GM21390 (cell line): ENCODE results near the gene STX18.
"Not testable (repeated sequence)": the region's sequence is repeated elsewhere in the genome, so short reads cannot be mapped to it uniquely, and the experiment has no call there.

ENCODE experiments used
- ATAC-seq: cut with Tn5 transposase; IDR thresholded peaks from one replicate; pipeline ENCODE4 v1.9.1; 2021; ENCODE audit not compliant: unreplicated experiment

STX18 gene

GRCh38 chr4:4512282-4512681, 29.6 kb downstream of the STX18 start:
- no peak for ATAC-seq

GRCh38 chr4:4510641-4511040, 31.2 kb downstream of the STX18 start:
- not testable (repeated sequence) for ATAC-seq

GRCh38 chr4:4509521-4509920, 32.3 kb downstream of the STX18 start:
- no peak for ATAC-seq

DNA sequence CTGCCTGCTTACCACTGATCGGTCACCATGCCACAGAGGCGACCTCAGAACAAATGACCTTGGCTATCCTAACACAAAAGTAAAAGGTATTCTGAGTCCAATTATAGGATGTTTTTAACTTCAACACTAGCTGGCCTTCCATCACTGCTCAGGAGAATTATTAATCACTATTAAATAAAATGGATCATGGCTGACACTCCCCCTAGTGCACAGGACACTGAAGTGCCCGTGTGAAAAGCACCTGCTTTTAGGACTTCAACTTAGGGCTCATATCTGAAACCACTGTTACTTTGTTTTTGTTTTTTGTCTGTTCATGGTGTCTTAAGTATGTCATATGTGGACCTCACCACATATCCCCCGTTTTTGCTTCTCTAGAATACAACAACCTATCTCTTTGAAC, 33.9 kb downstream of the STX18 start:
- ATAC-seq = no peak

DNA sequence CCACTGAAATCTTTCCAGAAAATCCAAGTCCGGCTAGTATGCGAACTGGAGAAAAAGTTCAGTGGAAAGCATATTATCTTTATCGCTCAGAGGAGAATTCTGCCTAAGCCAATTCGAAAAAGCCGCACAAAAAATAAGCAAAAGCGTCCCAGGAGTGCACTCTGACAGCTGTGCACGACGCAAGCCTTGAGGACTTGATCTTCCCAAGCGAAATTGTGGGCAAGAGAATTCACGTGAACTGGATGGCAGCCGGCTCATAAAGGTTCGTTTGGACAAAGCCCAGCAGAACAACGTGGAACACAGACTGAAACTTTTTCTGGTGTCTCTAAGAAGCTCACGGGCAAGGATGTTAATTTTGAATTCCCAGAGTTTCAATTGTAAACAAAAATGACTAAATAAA, 34.4 kb downstream of the STX18 start:
- ATAC-seq = no peak

DNA sequence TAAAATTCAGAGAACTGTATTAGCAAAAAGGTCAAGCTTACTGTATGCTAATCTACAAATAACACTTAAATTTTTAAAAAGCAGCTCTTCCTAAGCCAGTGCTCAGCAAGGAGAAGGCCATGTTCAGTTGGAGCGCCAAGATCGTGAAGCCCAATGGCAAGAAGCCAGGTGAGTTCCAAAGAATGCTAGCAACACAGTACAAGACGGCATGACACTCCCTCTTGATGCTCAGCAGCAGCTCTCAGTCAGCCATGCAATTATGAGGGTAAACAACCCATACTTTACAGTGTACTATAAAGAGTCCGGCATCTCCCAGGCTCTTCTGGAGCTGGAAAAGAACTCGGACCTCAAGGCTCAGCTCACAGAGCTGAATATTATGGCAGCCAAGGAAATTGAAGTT, 34.9 kb downstream of the STX18 start:
- ATAC-seq = no peak

DNA sequence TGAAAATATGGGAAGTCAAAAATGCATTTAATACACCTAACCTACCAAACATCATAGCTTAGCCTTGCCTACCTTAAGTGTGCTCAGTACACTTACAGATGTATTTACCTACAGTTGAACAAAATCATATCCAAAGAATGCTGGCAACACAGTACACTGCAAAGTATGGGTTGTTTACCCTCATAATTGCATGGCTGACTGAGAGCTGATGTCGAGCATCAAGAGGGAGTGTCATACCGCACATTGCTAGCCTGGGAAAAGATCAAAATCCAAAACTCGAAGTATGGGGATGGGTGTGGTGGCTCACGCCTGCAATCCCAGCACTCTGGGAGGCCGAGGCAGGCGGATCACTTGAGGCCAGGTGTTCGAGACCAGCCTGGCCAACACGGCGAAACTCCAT, 36.6 kb downstream of the STX18 start:
- not testable (repeated sequence) for ATAC-seq

GRCh38 chr4:4504783-4505182, 37.1 kb downstream of the STX18 start:
- ATAC-seq = no peak

DNA sequence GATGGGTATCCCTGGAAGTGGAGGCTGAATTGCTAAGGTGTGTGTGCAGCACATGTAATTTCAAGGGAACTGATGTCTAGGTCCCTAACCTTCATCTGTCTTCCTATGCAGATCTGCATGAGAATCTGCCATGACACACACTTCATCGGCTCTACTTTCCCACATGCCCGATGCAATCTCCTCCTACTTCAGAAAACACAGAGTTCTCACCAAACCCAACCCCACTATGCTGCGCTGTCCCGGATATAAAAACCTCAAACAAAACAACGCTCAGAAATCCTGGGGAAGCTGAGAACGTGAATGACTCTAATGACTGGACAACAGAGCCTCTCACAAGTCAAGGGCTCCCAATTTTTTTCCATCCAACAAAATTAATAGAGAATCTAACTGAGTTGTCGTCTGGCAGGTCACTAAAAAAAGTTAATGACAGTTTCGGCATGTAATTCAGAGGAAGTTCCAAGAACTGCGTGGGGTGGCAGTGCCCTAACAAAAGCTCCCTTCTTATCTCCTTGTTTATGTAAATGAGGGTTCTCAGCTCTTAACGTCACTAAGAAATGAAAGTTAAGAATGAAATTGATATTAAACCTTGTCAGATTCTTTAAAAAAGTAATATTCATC, 39.0 kb downstream of the STX18 start:
- ATAC-seq = peak; percentile 79

GRCh38 chr4:4501679-4502078, 40.2 kb downstream of the STX18 start:
- no peak for ATAC-seq

GRCh38 chr4:4499438-4500123, 42.3 kb downstream of the STX18 start:
- ATAC-seq = no peak

GRCh38 chr4:4496592-4497372, 45.1 kb downstream of the STX18 start:
- ATAC-seq = no peak

DNA sequence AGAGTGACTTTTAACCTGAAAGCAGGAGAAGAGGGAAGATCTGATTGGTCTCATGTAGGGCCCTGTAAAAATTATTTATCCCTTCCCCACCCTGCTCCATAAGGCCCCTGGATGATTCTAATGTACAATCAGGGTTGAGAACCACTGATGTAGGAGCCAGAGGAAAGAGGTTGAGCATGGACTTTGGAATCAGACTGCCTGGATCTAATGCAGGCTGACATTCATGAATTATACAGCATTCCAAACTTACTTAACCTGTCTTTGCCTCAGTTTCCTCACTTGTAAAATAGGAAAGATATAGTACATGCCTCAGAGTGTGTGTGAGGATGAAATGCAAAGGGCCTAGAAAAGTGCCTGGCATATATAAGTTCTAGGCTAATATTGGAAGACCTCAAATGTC, 47.0 kb downstream of the STX18 start:
- no peak for ATAC-seq

- peak; percentile 73 for ATAC-seq
These were observed 49.5 kb downstream of the STX18 start for GRCh38 chr4:4492161-4492847.

GRCh38 chr4:4491396-4491893, 50.4 kb downstream of the STX18 start:
- ATAC-seq = no peak

GRCh38 chr4:4490816-4491215, 51.0 kb downstream of the STX18 start:
- no peak for ATAC-seq

GRCh38 chr4:4490041-4490440, 51.8 kb downstream of the STX18 start:
- ATAC-seq = no peak

DNA sequence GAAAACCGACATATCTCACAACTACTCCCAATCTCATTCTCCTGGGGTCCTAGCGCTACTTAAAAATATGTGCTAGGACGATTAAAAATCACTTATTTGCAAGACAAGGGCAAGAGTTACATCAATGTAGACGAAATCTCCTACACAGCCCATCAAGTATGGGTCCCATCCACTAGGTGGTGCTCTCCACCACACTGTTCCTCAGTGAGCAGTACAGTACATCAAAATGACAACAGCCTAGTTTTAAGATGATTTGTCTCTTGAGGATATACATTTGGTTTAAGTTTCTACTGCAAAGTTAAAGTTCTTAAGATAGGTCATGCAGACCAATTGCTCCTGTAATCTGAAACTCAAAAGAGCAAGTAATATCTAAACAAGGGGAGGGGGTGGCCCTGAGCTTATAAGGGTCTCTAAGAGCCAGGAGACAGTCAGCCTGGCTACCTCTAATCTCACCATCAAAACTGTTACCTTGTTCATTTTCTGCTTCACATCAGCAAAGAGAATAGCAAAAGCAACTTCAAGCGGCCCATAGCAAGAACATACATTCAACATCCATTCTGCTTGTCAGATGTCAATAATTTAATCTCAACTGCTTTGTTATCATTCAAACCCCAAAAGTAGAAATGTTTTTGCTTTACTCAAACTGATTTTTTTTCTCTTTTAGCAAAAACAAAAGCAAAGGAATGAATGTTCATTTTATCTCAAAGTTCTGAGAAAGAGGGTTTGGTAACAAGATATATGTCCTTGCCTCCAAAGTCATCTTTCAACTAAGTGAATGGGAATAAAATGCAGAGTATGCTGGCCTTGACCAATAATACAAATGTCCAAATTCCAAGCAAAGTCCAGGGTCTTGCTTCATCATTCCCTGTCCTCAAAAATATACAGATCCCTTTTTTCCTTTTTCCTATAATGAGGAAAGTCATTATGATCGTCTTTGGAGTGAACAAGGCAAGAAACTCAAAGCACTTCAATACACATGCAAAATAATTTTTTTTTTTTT, 53.1 kb downstream of the STX18 start:
- peak; percentile 72 for ATAC-seq

- no peak for ATAC-seq
These were observed 54.9 kb downstream of the STX18 start for GRCh38 chr4:4486969-4487368.

DNA sequence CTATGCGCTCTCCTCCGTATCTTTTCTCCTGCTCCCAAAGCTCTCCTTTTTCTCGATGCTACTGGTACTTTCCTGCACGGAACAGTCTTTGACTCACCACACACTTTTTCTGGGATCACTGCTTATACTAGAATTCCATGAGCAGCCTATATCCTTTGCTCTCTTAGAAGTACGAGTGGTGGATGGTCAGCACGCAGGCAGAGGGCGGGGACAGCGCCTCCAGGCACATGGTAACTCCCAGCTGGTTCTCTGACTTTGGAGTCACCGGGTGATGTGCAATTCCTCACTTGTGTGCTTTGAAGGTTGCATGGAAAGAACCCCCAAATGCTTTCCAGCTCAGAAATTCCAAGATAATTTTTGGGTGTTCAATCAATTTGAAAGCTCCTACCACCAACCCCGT, 56.0 kb downstream of the STX18 start:
- no peak for ATAC-seq
